NCI-H82 (cell line): ENCODE data around the gene ZMAT3.
A peak's percentile ranks its signal among the peaks of the same experiment; 100 is the strongest.
"Not testable (repeated sequence)": the region's sequence is repeated elsewhere in the genome, so short reads cannot be mapped to it uniquely, and the experiment has no call there.

Source experiments
- DNase-seq: peaks from one replicate; lab custom pipeline; 2025; lab: John Stamatoyannopoulos, UW

ZMAT3 gene

GRCh38 chr3:179071323-179072099 lies at the start of gene ZMAT3:
Gene ZMAT3 (minus strand): TSS chr3:179071809. CDS start chr3:179067752, 4,057 bp downstream.
- peak; percentile 90 for DNase-seq

- no peak for DNase-seq
Measured at GRCh38 chr3:179116816-179117215, 45.2 kb upstream of the ZMAT3 start.

GRCh38 chr3:179115444-179115843 lies 43.8 kb upstream of the ZMAT3 start:
- DNase-seq, result not testable (repeated sequence)

GRCh38 chr3:179113903-179114302 lies 42.3 kb upstream of the ZMAT3 start:
- DNase-seq, result no peak

- no peak for DNase-seq
Measured at GRCh38 chr3:179108086-179108485, 36.5 kb upstream of the ZMAT3 start.

- no peak for DNase-seq
Measured at GRCh38 chr3:179107617-179108016, 36.0 kb upstream of the ZMAT3 start.

- DNase-seq, result no peak
Measured at GRCh38 chr3:179105881-179106280, 34.3 kb upstream of the ZMAT3 start.

GRCh38 chr3:179100652-179101051 lies 29.0 kb upstream of the ZMAT3 start:
- DNase-seq, result no peak

GRCh38 chr3:179098388-179099077 lies 26.9 kb upstream of the ZMAT3 start:
- DNase-seq, result no peak

GRCh38 chr3:179093807-179094206 lies 22.2 kb upstream of the ZMAT3 start:
- peak; percentile 60 for DNase-seq

GRCh38 chr3:179091113-179091512 lies 19.5 kb upstream of the ZMAT3 start:
- DNase-seq, result no peak

GRCh38 chr3:179088306-179088705 lies 16.7 kb upstream of the ZMAT3 start:
- DNase-seq, result peak; percentile 30

- DNase-seq, result no peak
Measured at GRCh38 chr3:179083977-179084376, 12.4 kb upstream of the ZMAT3 start.

GRCh38 chr3:179082416-179082815 lies 10.8 kb upstream of the ZMAT3 start:
- DNase-seq, result no peak

GRCh38 chr3:179081885-179082284 lies 10.3 kb upstream of the ZMAT3 start:
- no peak for DNase-seq

- DNase-seq, result no peak
Measured at GRCh38 chr3:179079537-179079936, 7.9 kb upstream of the ZMAT3 start.

- DNase-seq, result no peak
Measured at GRCh38 chr3:179076243-179077027, 4.8 kb upstream of the ZMAT3 start.

- no peak for DNase-seq
Measured at GRCh38 chr3:179074656-179075055, 3.0 kb upstream of the ZMAT3 start.

GRCh38 chr3:179073816-179074215 lies 2.2 kb upstream of the ZMAT3 start:
- DNase-seq, result no peak

GRCh38 chr3:179072100-179072438 lies 460 bp upstream of the ZMAT3 start:
- DNase-seq, result no peak

- no peak for DNase-seq
Measured at GRCh38 chr3:179071027-179071322, 634 bp downstream of the ZMAT3 start.

GRCh38 chr3:179069762-179070390 lies 1.7 kb downstream of the ZMAT3 start:
- no peak for DNase-seq
